ENCODE data around the gene KCP. TPM values are rescaled to one million over a fixed set of nuclear protein-coding genes. Genes with fewer than 3 reads are reported as not detected.

The KCP gene
- total RNA-seq, 4 donors from 2014 or later, result 0.16 to 2.3 (median 1.1) TPM

DNA sequence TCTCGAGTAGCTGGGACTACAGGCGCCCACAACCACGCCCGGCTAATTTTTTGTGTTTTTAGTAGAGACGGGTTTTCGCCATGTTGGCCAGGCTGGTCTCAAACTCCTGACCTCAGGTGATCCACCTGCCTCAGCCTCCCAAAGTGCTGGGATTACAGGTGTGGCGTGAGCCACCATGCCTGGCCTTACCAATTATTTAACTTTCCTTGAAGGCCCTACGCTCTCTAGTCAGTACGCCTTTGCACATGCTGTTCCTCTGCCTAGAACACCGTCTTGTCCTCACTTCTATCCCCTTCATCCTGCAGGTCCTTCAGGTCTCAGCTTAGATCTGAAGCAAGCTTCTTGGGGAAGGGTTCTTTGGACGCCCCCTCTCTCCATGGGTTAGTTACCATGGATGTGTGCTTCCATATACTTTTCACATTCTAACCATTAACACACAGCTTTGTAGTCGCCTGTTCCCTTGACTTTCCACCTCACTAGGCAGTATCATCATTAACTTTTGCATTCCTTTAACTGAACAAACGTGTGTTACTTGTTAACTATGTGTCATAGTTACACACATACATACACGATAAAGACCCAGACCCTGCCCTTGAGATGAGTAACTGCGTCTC lies 48.4 kb downstream of the KCP start:
- TF ChIP-seq, protein P1, sequence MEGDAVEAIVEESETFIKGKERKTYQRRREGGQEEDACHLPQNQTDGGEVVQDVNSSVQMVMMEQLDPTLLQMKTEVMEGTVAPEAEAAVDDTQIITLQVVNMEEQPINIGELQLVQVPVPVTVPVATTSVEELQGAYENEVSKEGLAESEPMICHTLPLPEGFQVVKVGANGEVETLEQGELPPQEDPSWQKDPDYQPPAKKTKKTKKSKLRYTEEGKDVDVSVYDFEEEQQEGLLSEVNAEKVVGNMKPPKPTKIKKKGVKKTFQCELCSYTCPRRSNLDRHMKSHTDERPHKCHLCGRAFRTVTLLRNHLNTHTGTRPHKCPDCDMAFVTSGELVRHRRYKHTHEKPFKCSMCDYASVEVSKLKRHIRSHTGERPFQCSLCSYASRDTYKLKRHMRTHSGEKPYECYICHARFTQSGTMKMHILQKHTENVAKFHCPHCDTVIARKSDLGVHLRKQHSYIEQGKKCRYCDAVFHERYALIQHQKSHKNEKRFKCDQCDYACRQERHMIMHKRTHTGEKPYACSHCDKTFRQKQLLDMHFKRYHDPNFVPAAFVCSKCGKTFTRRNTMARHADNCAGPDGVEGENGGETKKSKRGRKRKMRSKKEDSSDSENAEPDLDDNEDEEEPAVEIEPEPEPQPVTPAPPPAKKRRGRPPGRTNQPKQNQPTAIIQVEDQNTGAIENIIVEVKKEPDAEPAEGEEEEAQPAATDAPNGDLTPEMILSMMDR (IDR thresholded peaks at IDR 0.05; ENCODE audit: low read depth), result no peak

DNA sequence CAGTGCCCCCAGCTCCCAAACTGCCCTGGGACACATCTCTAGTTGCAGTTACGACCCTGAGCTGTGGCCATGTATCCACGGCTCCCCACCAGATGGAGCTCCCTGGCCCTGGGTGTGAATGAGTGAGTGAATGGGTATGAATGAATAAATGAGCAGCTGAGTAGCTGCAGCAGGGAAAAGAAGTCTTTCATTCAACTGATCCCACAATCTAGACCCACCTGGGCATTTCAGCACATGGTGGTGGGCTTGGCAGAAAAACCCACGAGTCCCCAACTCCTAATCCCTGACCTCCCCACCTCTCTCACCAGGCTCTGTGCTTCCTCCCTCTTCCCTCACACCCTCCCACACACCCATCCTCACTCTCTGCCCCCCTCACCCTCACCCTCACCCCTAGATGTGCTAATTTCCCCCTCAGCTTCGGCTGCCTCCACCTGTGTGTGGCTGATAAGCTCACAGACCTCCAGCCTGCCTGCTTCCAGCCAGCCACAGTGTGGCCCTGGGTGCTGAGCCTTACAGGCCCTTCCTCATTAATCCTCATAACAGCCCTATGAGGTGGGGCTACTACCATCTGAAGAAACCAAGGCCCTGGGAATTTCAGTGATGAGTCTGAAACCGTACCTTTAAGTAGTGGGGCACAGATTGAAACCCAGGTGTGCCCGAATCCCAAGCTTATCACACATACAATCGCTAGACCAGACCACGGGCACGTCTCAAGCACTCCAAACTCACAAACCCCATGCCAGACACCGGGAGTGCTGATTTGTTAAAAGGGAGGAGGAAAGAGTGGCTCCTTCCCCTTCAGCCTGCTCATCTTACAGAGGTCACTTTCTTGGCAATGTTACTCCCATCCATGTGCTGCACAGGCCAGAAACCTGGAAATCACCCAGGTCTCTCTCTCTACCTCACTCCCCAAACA lies 50.1 kb downstream of the KCP start:
- TF ChIP-seq, protein P1 (IDR thresholded peaks at IDR 0.05; ENCODE audit: low read depth), result no peak

DNA sequence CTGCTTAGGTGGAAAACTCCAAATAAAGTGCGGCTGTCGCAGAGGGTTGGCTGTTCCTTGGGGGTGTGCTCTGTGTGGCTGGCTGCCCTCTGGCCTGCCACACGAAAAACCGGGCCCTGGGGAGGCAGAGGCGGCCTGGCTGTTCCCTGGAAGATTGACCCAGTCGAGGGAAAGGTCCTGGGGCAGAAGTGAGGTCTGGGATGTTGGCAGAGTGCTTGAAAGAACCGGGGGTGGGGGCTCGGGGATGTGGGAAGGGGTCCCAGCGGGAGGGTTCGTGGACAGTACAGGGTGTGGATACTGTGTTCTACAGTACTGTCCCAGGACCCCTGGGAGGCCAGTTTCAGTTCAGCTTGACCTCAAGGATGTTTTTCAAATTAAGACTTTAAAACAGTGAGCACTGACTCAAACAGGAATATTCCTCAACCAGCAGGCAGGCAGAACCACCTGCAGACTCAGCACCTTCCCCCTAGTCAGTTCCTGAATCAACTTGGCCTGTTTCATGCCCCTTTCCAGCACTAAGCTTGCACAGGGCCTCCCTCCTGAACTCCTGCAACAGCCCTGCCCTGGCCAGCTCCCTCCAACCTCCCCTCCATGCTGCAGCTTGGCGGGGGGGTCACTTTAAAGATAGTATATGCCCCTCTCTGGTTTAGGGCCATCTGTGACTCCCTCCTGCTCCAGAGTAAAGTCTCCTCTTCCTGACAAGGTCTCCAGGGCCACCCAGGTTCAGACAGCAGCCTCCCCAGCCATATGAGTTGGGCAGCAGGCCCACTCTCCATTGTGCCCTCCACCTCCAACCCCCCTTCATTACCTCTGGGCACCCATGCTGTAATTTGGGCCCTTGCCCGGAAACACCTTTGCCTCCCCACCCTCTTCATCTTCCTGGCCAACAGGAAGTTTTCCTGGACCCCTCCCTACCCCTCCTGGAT lies 51.0 kb downstream of the KCP start:
- TF ChIP-seq, protein P1 (IDR thresholded peaks at IDR 0.05; ENCODE audit: low read depth), result no peak

DNA sequence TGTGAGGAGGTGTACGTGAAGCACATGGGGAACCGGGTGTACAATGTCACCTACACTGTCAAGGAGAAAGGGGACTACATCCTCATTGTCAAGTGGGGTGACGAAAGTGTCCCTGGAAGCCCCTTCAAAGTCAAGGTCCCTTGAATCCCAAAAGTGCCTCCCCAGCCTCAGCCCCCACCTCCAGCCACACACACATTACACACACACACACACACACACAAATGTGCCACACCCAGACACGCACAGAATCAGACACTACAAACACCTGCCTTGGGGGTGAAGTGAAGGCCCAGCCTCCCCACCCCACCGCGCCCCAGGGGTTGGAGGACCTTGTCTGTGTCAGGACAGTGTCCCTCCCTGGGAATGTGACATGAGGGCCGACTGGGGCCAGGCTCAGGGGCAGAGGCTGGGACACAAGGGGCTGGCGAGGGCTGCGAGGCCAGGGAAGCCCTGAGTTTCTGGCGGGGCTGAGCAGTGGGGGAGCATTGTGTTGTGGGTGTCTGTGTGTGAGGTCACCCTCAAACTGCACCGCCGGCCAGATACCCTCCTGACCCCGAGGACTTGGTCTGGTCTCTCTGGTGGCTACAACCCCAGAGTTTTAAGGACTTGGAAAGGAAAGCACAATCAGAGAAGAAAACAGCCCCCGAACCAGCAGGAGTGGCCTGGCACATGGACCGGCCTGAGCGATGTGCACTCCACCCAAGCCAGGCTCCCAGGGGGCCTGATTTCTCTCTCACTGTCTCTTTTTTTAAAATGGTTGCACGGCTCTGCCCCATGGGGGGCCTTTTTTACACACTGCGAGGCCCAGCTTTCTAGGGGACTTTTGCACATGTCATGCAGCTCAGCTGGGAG lies 51.9 kb downstream of the KCP start:
- TF ChIP-seq, protein P1 (IDR thresholded peaks at IDR 0.05; ENCODE audit: low read depth), result no peak

DNA sequence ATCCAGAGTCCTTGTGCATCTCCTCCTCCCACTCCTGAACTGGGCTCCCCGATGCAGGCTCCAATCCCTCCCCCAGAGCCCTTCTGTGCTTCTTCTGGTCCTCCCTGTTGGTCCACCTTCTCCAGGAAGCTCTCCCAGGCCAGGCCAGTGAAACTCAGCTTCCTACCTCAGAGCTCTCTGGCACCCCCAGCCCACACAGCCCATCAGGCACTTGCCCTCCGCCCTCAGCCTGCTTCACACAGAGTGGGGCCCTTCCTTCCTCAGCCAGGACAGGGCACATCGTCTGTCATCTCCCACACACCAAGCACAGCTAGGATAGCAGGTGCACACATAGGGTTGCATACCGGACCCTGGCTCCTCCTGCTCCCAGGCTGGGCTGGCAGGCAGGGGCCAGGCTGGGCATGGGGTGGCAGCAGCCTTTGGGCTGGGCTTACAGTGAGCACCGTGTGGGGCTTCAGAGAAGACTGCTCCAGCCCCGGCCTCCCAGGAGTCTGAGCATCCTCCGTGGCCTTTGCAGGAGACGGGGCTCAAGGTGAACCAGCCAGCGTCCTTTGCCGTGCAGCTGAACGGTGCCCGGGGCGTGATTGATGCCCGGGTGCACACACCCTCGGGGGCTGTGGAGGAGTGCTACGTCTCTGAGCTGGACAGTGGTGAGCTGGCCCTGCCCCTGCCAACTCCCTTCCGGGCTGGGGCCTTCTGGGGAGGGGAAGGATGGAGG lies 54.3 kb downstream of the KCP start:
- TF ChIP-seq, protein P1 (IDR thresholded peaks at IDR 0.05; ENCODE audit: low read depth), result no peak

DNA sequence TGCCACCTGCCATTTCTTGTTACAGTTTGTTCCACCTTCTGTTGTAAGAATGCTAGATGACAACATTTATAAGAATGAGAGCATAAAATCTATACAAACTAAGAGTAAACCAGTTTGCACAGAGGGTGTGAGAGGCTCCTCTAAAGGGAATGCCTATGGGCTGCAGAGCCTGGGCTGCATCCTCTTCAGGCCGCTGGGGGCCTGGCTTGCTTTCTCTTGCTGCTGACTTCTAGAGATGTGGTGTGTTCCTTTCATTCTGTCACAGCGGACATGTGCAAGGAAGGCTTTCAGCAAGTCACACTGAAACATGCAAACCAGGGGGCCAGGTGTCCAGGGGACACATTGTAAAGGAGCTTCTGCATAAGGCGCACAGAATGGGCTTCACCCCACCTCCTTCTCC lies 55.0 kb downstream of the KCP start:
- TF ChIP-seq, protein P1 (IDR thresholded peaks at IDR 0.05; ENCODE audit: low read depth), result no peak
